Measurements from ENCODE around the gene INPP5A.

INPP5A gene

DNA sequence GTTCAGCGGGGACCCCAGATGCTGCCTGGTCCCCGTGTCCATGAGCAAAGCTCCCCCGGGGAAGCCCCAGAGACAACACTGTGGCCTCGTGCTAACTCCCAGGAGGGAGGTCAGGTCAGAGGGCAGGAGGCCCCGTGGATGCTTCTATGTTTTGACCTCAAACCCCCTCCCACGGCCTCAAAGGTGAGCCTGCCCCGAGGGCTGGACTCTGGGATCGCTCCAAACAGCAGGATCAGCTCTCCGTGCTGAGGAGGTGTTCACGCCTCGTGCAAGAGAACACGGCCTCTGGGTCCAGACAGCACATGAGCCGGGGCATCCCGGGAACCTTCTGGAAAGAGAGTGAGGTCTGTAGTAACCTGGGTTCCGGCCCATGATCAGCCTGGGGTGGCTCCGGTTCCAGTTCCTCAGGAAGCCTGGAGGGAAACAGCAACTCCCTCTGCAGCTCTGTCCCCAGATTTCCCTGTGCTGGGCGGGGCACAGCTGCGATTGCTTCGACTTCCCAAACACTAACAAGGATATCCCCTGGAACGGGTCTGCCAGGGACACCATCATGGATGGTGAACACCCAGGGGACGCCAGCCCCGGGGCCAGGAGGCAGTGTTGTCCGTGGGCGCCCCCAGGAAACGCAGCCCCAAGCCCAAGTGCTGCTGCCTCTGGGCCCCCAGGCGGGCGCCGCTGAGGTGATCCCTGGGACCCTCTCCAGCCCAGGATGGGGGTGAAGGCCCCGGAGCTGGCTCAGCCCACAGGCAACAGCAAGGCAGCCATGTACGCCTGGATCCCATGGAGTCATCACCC, 18.0 kb upstream of the INPP5A start:
- no peak for DNase-seq

DNA sequence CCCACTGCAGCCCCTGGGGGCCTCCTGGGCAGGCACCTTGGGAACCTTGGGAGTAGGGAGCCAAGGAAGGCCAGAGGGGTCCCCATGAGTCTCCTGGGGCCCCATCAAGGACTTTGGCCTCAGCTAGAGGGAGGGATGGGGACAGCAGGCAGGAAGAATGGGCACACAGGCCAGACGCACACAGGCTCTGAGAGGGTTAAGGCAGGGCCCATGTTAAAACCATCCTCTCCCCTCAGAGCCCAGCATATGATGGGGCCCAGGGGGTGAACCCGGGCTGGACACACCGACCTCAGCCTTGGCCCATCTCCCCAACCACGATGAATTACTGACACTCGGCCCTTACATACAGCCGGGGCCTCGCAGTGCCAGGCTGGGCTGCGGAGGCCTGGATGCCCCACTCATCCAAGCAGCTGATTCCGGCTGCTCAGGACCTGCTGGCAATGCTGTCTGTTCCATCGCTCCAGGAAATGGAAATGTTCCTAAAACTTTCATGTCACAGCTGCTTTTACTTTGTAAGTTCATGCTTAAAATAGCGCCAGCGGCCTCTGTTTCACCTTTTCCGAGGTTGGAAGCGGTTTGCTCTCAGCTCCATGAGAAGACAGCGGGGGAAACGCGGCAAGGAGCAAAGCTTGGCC, 17.3 kb upstream of the INPP5A start:
- DNase-seq, result no peak

DNA sequence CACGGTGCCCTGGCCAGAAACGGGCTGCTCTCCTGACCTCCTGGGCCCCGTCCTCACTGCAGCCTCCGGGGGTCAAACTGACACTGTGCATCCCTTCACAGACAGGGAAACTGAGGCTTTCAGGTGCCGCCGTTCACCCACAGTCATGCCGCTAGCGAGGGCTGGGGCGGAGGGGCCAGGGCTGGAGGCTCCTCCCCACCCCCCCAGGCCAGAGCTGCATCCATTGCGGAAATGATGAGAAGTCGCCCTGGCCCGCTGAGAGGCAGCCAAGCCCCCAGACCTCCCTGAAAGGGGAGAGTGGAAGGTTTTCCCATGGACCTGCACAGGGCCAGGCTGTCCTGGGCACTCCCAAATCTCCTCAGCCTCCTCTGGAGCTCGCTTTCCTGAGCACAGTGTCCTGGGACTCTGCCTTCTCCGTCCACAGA, 16.5 kb upstream of the INPP5A start:
- DNase-seq, result no peak

DNA sequence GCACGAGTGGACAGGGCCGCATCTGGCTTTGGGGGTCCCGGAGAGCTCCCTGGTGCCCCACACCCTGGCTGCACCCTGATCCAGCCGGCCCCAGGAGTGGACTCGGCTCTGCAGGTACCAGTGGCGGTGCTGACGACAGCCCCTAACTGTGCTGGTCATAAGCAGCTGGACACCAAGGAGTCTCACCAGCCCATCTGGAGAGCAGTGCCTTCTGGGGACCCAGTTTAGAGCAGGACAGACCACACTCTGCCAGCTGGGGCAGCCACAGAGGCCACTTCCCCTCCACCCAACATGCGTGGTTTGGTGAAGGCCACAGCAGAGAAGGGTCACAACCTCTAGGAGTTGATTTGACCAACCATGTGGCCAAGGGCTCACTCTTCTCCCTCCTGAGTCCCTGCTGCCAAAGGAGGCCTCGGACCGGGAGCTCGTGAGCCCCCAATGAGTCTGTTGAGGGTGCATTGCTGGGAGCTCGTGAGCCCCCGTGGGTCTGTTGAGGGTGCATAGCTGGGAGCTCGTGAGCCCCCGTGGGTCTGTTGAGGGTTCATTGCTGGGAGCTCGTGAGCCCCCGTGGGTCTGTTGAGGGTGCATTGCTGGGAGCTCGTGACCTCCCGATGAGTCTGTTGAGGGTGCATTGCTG, 16.0 kb upstream of the INPP5A start:
- DNase-seq, result no peak

DNA sequence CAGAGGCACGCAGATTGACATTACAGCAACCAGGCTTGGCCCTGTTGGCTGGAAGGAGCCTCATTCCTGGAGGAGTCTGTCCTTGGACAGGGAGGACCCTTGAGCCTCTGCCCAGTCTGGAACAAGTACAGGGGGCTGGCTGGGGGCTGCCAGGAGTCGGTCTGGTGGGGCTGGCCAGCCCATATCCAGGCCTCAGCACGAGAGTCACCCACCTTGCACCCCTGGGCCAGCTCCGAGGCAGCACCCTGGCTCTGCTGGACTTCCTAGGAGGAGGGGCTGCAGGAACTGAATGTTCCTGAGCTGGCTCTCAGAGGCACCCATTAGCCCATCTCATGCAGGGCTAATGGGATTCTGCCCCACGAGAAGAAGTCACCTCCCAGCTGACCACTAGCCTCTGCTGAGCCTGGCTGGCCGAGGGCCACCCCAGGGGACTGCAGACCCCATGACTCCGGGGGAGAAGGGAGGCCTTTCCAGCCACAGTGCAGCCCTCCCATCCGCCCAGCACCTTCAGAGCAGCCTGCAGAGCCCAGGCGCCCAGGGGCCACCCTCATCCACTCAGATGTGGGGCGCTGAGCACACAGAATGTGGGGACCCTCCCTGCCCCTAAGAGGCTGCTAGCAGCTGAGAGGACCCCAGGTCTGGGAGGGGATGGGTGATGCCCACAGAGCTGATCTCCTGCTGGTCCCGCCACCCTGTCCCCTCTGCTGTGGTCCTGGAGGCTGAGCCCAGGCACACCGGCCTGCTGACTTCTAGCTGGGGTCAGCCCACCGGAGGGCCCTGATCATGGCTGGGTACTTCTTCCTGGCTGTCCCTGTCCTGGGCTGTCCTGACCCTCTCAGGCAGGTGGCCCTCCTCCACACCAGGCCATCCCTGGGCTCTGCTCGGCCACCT, 14.8 kb upstream of the INPP5A start:
- DNase-seq, result no peak

DNA sequence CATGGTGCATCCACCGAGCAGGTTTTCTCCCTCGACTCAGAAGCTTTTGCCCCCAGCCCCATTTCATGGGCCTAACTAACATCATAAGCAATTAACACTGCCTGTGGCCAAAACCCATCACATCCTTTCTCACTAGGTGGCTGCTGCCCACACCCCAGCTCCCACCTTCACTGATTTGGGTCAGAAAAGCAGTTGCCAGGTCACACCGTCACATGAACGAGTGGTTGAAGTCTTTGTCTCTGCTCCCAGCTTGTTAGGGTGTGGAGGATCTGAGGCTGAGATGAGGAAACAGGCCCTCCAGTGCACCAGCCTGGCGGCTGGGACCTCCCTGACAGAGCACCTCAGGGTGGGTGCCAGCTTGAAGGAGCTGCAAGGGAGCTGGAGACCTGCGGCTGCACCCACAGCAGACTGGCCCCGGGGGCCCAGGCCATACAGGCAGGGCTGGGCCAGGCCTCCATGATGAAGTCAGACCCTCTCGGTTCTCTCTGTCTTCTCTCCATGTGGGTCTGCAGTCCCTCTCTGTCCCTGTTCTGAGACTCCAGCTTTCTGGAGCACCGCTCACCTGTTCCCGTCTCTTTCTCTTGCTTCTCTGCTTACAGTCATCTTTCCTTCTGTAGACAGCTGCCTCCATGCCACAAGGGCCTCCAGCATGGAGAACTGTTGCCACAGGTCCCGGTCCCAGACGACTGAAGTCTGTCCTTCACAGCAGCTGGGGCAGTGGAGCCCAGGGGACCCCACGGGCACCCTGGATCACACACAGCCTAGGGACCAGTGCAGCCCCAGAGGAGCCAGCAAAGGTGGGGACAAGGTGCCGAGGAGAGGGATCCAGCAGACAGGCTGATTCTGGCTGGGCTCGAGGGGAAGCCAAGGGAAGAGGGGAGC, 13.8 kb upstream of the INPP5A start:
- DNase-seq, result no peak

DNA sequence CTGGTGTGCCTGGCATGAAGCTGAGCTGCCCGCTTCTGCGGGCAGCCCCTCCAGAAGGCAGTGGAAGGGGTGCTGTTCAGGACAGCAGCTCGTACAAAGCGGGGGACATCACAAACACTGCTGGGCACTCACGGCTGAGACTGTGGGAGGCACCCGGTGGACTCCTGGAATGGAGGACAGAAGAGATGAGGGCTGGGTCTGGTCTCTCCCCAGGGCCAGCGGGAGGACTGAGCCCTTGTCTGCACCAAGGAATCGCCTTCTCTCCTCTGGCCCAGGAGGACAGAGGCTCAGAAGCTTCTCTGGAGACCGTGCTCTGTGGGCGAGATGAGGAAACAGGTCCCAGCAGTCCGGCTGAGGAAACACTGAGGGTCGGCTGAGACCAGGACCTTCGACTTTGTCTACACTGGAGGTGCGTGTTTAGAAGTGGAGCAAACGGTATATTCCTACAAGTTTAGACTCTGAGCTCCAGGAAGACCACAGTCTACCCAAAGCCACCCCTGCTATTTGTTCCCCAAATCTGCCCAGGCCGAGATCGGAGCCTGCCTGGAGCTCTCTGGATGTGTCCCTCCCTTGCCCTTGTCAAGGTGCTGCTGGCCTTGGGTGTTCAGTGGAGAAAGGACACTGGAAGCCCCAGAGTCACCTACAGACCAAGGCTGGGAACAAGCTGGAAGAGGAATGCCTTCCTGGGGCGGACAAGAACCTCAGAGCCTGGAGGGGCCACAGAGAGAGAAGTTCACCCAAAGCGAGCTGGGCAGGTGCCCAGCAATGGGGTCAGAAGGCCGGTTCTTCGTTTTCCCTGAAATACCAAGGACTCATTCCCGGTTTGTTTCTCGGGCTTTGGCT, 12.9 kb upstream of the INPP5A start:
- DNase-seq, result no peak

DNA sequence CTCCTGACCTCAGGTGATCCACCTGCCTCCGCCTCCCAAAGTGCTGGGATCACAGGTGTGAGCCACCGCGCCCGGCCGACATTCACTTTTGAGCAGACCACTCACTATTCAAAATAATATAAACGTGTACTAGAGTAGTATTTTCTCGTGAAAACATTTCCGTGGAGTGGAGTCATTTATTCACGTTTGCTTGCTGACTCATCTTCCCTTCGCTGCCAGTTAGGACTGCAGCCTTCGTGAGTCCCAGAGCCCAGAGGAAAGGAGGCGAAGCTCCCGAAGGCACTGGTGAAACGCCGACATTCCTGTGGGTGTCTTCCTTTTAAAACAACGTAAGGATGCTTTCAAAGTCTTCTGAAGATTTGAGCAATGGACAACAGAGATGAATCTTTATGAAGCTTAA, 10.9 kb upstream of the INPP5A start:
- DNase-seq, result no peak

DNA sequence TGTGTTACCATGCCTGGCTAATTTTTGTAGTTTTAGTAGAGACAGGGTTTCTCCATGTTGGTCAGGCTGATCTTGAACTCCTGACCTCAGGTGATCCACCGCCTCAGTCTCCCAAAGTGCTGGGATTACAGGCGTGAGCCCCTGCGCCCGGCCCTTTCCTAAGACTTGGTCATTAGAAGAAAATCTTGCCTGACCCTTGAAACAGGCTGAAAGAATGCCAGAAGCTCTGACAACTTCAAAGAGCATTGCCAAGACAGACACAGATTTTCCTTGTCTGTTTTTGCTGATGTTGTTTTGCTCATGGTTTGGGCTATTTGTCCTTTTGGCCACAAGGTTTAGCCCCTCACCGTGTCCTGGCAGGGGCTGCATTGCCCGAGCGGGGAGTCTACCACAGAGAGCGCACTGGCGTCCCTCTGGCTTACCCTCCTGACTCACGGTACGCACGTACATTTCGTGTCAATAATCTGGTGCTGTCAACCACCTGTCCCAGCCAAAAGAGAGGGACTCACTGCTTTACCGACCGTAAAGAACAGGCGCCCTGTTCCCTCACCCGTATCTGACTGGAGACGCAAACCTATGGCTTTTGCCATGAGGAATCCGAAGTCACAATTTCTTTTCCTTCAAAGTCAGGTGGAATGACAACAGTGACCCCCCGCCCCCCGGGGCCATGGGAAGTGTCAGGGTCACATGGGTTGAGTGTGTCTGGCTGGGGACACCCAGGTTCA, 10.1 kb upstream of the INPP5A start:
- no peak for DNase-seq

DNA sequence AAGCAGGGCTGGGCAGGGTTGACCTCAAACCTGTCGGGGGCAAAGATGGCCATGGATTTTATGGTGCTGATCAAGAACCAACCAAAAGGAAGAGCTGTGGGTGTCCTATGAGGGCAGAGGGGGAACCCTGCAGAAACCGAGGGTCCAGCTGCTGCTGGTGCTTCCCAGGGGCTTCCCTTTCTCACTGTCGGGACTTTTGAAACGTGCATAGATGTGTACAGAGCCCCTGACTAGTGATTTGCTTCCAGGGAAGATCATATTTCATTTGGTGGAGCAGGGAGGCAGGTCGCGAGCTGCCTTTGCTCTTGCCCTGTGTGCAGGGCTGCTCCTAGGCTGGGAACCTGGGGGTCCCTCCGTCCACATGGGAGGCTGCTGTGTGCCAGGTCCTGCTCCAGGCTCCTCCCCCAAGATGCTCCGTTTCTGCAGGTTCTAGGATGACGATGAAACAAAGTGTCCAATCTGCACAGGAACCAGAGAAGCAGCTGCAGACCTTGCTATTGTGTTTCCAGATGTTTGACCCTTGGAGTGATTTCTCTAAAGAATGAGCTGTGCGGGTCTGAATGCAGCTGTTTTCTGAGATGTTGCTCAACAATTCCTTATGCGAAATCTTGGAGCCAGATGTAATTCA, 9.4 kb upstream of the INPP5A start:
- no peak for DNase-seq

DNA sequence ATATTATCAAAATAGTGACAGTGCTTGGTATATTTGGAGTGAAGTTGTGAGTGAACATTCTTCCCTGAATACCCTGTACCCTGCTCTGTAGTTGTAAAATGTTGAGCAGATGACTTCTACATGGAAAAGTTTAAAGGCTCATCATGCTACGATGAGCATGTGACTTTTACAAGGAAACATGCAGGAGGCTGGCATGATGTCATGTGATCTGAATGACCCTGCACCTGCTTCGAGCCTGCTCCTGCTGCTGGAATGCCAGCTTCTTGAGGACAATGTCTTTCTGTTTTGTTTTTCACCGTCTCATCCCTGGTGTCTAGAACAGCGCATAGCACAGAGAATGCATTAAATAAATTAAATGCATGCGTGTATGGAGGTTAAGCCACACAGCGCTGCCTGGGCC, 5.4 kb upstream of the INPP5A start:
- no peak for DNase-seq

DNA sequence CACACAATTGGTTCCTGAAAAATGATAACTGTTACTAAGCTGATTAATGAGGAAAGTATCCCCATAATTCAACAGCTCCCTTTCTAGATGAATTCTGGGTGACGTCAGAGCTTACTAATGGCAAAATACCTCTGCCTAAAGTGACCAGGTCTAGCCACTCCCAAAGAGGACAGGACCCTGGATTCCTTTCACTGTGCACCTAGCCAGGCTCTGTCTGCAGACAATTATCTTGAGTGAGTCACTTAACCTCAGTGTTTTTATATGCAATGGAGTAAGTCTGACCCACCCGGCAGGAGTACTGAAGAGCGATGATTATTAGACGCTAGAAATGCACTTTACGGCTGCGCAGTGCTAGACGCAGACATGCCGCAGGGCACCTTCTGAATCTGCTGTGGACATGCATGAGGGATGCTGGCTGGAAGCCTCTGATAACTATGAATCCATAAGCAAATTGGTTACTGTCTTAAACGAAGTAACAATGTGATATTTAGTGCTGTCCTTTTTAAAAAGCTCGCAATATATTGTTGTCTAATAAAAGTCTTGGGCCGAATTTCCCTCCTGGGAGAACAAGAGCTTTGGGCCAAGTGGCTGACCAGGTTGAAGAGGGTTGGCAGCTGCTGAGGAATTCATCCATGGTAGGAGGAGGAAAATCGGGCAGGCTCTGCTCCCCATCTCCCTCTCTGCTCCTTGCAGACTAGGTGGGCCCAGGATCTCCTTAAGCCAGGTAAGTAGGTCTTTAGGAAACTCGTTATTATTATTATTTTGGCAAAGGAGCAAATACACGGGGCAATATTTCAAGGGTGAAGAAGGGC, 4.6 kb upstream of the INPP5A start:
- no peak for DNase-seq

DNA sequence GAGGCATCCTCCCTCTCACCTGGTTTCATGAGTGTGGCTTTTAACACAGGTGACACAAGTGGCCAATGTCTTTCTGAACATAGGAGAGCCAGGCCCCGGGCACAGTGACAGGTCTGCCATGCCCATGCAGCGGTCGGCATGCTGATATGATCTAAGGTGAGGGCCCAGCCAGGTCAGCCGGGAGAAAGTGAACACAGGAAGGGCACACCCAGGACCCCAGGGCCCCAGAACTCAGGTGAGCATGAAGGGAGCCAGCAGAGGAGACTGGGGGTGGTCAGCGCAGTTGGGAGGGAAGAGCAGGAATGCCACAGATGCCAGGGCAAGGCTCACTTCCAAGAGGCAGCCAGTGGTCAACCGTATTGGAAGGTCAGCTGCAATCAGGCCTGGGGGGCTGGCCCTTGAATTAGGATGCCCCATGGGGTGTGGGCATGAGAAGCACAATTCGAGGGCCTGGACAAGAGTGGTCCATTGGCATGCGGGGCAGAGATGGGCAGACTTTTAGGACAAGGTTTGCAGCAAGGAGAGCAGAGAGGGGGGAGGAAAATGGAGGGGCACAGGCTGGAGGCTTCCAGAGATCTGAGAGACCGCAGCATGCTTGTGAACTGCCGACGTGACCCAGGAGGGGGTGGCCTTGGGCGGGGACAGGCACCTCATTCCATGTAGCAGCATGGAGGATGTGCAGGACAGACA, 3.9 kb upstream of the INPP5A start:
- no peak for DNase-seq

DNA sequence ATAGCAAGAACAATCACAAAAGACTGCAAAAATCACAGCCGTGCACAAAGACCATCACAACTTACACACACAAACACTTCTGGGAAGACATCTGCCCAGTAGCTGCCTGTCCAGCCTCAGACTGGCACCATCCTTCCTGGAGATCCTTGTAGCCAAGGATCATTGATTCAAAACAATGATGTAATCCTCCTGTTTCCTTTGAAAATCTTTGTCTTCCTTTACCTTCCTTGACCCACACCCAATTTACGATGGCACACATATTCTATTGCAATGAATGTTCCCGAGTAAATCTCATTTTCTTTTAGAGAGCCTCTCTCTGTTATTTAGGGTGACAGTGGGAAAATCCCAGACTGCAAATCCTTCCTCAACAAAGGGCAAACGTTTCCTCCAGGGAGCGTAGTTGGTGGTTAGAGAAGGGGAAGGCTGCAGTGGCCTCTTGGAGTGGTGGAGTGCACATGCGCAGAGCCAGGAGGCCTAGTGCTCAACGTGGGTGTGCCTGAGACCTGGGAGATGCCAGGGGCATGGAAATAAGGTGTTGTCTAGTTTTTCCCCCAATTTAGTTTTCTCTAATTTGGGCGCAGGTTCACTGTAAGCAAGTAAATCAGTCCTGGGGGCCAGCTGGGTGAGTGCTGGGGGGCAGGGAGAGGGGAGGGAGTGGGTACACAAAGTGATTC, 3.1 kb upstream of the INPP5A start:
- DNase-seq, result no peak

DNA sequence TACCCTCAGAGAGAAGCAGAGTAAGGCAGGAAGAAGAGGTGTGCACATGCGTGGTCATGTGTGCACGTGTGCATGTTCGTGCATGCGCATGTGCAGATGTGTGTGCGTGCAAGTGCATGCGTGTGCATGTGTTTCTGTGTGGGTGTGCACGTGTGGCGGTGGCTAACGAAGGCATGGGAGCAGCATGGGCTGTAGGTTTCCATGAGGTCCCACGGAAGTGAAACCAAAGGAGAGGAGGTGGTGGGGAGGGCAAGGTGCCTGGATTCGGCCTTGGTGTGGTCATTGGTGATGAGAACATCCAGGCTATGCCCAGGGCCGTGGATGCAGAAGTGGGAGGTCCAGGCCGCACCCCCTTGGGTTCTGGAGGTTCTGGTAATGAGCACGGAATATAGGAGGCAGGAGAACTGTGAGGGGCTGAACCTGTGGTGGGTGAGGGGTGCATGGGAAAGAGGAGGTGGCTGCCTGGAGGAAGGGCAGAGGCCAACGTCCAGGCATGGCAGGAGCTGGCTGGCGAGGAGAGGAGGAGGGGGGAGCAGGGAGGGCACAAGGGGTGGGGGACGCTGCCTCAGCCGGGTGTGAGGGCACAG, 2.4 kb upstream of the INPP5A start:
- no peak for DNase-seq

DNA sequence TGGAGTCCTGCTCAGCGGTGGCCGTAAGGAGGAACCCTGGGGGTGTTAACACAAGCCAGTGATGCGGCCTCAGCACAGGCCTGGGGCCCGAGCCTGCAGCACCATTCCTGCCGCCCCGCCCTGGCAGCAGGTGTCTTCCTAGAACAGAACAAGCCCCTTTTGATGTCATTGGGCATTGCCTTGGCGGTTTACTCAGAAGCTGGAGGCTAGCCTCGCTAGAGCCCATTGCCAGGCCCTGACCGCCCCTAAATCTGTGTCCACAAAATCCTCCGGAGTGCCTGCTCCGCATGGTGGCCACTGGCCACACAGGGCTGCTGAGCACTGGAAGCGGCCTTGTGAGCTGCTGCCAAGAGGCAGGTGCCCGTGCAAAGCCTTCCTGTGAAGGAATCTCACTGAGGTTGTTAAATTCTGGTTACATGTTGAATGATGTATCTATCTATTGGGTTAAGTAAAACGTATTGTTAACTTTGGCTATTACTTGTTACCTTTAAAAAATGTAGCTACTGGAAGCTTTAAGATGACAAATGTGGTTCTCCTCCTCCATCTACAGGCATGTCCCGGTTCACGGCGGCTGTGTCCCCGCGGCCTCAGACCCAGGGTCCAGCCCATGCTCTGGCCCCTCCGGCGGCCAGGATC, 1.2 kb upstream of the INPP5A start:
- DNase-seq, result no peak
